ENCODE measurements around the gene KLF1.

Gene KLF1

DNA sequence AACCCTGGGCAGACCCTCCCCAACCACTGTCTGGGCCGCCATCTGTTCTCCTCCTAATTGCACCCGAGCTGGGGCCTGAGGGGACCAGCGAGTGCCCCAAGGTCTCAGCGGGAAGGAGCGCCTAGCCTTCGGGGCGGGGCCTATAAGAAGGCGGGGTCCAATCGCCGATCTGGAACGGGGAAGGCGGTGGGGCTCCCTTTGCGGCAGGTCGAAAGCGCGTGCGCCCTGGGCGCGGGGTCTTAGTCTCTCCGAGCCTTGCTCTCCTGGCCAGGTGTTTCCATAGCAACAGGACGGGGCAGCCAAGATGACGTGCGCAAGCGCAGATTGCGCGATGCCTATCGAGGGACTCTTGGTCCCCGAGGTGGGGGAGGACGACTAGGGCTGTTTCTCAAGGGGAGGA, 45.9 kb downstream of the KLF1 start:
- Histone ChIP-seq H3K9ac (ENCODE audit: low read depth, low read length) (peak overlapping the region; percentile 53; the same call in 1 of the 2 replicates), H3K4me1 (ENCODE audit: insufficient read depth, low read length) (peaks cover 9% of the 10 kb centered on the region), H3K9me3 (ENCODE audit: control insufficient read depth, insufficient read depth, low read length) (no peaks in the 10 kb centered on the region), H3K36me3 (ENCODE audit: insufficient read depth, low read length) (no peaks in the 10 kb centered on the region)

DNA sequence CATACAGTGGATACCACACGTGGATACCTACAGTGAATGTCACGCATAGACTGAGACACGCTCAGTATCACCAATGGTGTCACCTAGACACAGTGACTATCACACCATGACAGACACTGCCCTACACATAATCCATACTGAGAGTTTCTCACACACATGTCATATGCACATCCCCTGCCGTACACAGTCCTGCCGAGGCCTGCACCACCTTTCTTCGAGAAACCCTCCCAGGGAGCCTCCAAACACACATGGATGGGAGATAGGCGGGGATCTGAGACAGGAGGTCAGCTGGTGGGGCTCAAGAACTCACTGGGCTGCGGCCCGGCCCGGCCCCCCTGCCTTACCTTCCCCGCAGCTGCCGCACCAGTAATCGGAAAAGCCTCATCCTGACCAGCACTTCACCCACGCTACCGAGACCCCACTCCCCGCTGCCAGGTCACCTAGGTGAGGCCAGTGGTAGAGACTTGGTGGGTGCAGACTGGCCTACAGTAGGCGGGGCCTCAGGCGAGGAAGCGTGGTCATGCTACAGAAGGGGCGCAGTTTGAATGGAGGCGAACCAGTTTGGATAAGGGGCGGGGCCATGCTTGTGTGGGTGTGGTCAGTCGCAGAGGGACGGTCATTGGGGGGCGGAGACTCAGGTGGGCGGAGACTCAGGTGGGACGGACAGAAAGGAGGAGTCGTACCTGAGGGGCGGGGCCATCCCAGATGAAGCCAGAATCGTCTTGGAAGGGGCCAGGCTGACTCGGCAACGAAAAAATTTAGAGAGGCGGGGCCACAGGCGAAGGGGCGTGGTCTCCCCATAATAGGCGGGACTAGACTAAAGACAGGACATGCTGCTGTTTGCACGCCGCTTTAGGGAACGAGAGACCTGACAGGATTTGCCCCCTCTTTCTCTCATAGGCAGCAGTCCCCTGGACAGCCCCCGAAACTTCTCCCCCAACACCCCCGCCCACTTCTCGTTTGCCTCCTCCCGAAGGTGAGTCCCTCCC, 46.6 kb downstream of the KLF1 start:
- no peaks in the 10 kb centered on the region for H3K9me3 ChIP-seq (ENCODE audit: control insufficient read depth, insufficient read depth, low read length)
- H3K36me3 ChIP-seq (ENCODE audit: insufficient read depth, low read length): no peaks in the 10 kb centered on the region
- H3K9ac ChIP-seq (ENCODE audit: low read depth, low read length): peak overlapping the region; percentile 53; the same call in 1 of the 2 replicates
- H3K4me1 ChIP-seq (ENCODE audit: insufficient read depth, low read length): peaks cover 9% of the 10 kb centered on the region

DNA sequence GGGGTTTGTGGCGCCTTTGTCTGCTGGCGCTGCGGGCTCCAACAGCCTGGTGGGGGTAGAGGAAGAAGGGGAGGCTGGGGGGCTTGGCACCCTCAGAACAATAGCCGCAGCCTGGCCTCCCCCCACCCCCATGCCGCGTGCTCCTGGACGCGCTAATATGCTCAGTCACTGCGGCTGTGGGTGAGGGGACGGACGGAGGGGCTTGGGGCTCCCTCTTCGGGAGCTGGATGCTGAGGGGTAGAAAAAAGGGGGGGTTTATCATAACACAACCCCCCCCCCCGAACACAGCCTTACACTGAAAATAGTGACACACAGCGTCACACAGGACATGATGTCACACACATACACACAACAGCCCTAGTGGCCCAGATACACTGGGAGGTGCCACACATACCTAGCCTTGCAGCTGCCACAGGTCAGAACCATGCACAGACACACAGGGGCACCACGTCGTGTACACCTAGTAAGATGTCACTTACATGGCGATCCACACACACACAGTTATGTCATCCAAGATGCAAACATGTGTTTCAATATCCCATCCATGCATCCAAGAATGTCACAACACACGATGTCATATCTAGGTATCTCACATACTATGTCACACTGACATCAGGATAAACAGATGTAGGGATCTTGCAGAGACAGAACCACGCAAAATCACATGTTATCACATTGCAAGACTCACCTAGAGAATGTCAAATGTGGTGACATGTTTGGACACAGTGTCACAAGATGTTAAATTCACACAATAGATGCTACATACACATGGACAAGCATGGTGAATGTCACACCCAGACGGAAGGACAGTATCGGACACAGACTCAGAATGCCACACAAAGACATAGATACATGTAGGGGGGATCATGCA, 47.9 kb downstream of the KLF1 start:
- Histone ChIP-seq H3K4me1 (ENCODE audit: insufficient read depth, low read length) (peaks cover 9% of the 10 kb centered on the region), H3K36me3 (ENCODE audit: insufficient read depth, low read length) (no peaks in the 10 kb centered on the region), H3K9ac (ENCODE audit: low read depth, low read length) (peak overlapping the region; percentile 52; the same call in 1 of the 2 replicates), H3K9me3 (ENCODE audit: control insufficient read depth, insufficient read depth, low read length) (no peaks in the 10 kb centered on the region)

DNA sequence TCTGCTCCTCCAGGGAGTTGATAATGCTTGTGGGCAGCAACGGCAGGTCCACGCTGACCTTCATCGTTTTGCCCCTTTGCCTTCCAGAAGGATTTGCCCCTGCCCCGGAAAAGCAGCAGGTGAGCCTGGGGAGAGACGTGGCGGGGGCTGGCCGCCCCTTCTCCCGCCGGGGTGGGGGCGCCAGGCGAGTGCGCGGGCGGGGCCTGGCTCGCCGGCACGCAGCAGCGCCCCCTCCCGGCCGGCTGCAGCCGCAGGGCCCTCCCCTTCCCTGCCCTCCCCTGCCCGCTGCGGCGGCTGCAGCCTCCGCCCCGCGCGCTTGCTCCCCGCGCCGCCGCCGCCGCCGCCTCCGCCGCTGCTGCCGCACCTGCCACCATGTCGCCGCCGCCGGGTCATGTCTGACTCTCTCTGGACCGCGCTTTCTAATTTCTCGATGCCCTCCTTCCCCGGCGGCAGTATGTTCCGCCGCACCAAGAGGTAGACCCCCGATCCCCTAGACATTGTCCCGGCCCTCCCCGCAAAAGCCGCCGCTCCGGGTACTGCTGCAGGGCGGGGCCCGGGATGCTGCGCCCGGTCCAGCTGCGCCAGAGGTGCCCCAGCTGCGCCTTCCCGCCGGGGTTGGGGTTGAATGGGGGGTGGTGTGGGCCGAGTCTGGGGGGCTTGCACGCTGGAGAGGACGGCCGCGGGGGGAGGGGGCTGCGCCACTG, 48.7 kb downstream of the KLF1 start, which contains the start of gene MAST1:
Gene MAST1 (plus strand): TSS at position 334 of the 704 bp plus-strand sequence. CDS start 58 bp downstream, at position 392.
- Histone ChIP-seq H3K9ac (ENCODE audit: low read depth, low read length) (peak within 1 kb of the TSS; percentile 52; the same call in 1 of the 2 replicates), H3K9me3 (ENCODE audit: control insufficient read depth, insufficient read depth, low read length) (no peaks in the 10 kb centered on the region)

DNA sequence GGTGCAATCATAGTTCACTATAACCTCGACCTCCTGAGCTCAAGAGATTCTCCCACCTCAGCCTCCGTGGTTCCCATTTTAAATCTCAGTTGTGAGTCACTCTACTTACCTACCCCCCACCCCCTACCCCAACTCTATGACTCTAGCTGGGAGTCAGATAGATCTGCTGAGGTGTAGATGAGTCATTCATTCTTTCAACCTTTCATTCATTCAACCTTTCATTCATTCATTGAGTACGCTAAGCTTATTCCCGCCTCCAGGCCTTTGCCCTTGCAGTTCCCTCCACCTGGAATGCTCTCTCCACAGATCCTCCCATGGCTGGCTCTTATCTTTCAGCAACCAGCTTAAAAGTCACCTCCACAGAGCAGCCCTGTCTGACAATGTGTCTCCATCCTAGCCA, 49.8 kb downstream of the KLF1 start:
- Histone ChIP-seq H3K9ac (ENCODE audit: low read depth, low read length) (no peak overlapping the region), H3K9me3 (ENCODE audit: control insufficient read depth, insufficient read depth, low read length) (no peaks in the 10 kb centered on the region), H3K36me3 (ENCODE audit: insufficient read depth, low read length) (no peaks in the 10 kb centered on the region), H3K4me1 (ENCODE audit: insufficient read depth, low read length) (peaks cover 9% of the 10 kb centered on the region)

More for the DNA sequence above, 48.7 kb downstream of the KLF1 start, which contains the start of gene MAST1:
- H3K4me1 ChIP-seq (ENCODE audit: insufficient read depth, low read length): peaks cover 9% of the 10 kb centered on the region
- H3K36me3 ChIP-seq (ENCODE audit: insufficient read depth, low read length): no peaks in the 10 kb centered on the region

DNA sequence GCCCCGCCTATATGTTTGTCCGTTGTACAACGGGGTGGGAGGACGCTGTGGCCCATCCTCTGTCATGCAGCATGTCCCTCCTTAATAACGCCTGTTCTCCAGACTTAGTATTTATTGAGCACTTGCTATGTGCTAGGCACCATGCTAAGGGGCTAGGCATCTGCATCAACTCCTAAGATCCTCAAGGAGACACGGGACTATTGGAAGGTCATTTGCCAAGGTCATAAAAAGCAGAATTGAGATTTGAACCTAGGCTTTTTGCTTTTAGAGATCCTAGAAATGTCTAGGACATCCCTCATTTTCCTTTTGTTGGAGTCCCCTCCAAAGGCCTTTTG, 50.5 kb downstream of the KLF1 start:
- no peak overlapping the region for H3K9ac ChIP-seq (ENCODE audit: low read depth, low read length)
- no peaks in the 10 kb centered on the region for H3K9me3 ChIP-seq (ENCODE audit: control insufficient read depth, insufficient read depth, low read length)
- no peaks in the 10 kb centered on the region for H3K36me3 ChIP-seq (ENCODE audit: insufficient read depth, low read length)
- peaks cover 9% of the 10 kb centered on the region for H3K4me1 ChIP-seq (ENCODE audit: insufficient read depth, low read length)

DNA sequence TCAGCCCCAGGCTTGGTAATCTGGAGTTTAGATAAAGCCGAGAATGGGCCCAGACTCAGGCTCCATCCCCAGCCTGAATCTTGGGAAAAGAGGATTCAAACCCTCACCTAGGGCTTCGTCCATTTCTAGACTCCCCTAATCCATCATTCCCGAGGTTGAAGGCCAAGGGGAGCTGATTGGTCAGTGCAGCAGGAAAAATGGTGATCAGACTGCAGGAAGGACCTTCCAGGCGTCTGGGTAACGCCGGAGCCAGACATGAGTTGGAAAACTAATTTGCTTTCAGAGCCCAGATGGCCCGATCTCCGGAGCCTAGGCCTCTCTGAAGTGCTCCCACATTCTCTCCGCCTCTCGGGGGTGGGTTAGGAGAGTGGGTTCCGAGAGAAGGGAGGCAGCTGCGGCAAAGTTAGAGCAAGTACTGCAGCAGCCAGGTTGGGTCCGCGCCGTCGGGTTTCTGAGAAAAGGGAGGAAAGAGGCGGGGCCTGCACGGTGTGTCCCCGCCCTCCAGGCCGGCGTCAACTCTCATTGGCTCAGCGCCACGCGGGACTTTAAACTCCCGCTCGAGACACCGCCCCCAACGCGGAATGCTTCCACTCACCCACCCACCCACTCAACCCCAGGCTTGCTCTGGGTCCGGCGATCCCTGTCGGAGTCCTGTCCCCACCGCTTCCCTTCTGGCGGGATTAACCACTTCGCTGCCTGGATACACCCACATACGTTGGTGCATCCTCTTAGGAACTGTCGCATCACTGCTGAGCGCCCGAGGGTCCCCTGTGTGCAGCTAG, 51.8 kb downstream of the KLF1 start:
- H3K4me1 ChIP-seq (ENCODE audit: insufficient read depth, low read length): peaks cover 9% of the 10 kb centered on the region
- no peaks in the 10 kb centered on the region for H3K36me3 ChIP-seq (ENCODE audit: insufficient read depth, low read length)
- peak overlapping the region; percentile 64; the same call in 1 of the 2 replicates for H3K9ac ChIP-seq (ENCODE audit: low read depth, low read length)

DNA sequence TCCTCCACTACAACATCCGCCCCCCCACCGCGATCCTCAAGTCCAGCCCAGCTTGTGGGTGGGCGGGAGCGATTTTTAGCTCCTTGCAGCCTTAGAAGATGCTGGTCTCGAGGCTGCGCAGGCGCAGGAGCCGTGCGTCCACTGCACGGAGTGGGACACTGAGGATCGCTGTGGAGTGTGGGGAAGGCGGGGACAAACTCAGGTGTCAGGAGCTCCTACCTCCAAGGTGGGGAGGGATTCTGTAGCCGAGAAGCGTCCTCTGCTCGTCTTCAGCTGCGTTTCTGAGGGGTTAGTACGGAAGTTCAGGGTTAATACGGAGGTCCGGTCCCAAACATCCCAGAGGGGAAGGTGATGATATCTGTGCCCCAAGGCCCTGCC, 52.4 kb downstream of the KLF1 start, which contains the start of gene RTBDN:
Gene RTBDN (minus strand): TSS at position 14 of the 378 bp plus-strand sequence. CDS start 4,600 bp downstream, outside the sequence.
- H3K36me3 ChIP-seq (ENCODE audit: insufficient read depth, low read length): no peaks in the 10 kb centered on the region
- peaks cover 5% of the 10 kb centered on the region for H3K4me1 ChIP-seq (ENCODE audit: insufficient read depth, low read length)
- H3K9ac ChIP-seq (ENCODE audit: low read depth, low read length): peak within 1 kb of the TSS; percentile 64
- no peaks in the 10 kb centered on the region for H3K9me3 ChIP-seq (ENCODE audit: control insufficient read depth, insufficient read depth, low read length)

More for the DNA sequence above, 51.8 kb downstream of the KLF1 start:
- H3K9me3 ChIP-seq (ENCODE audit: control insufficient read depth, insufficient read depth, low read length): no peaks in the 10 kb centered on the region

Measured in ES-I3 (cell line).